Subcutaneous abdominal adipose tissue (tissue), 5 donors: ENCODE measurements around the gene ACTN4.
"Not testable (repeated sequence)": the region's sequence is repeated elsewhere in the genome, so short reads cannot be mapped to it uniquely, and the experiment has no call there.

ENCODE experiments used
- H3K27ac ChIP-seq: one replicate; pipeline ENCODE4 v1.7.0; 2013; ENCODE audit warnings: low read depth, mild to moderate bottlenecking, inconsistent platforms, low read length, moderate library complexity
- H3K27me3 ChIP-seq, 5 donors: one replicate each; pipeline ENCODE4 v1.7.0; 2013; ENCODE audit warnings: low read length in 5 of 5, inconsistent platforms in 1 of 5; ENCODE audit not compliant: control insufficient read depth in 5 of 5, insufficient read depth in 4 of 5
- H3K36me3 ChIP-seq, 5 donors: one replicate each; pipeline ENCODE4 v1.7.0; 2013; ENCODE audit warnings: low read length in 5 of 5; ENCODE audit not compliant: control insufficient read depth in 5 of 5, insufficient read depth in 5 of 5
- H3K4me1 ChIP-seq, 5 donors: one replicate each; pipeline ENCODE4 v1.7.0; 2013; ENCODE audit warnings: low read length in 5 of 5, mild to moderate bottlenecking in 3 of 5, moderate library complexity in 1 of 5; ENCODE audit not compliant: control insufficient read depth in 5 of 5, insufficient read depth in 5 of 5
- H3K4me3 ChIP-seq, 5 donors: one replicate each; pipeline ENCODE4 v1.7.0; 2013; ENCODE audit warnings: low read length in 5 of 5, low read depth in 1 of 5
- H3K9ac ChIP-seq, 5 donors: one replicate each; pipeline ENCODE4 v1.7.0; 2013; ENCODE audit warnings: low read length in 5 of 5, mild to moderate bottlenecking in 4 of 5, moderate library complexity in 3 of 5
- H3K9me3 ChIP-seq, 5 donors: one replicate each; pipeline ENCODE4 v1.7.0; 2013; ENCODE audit warnings: low read length in 5 of 5; ENCODE audit not compliant: control insufficient read depth in 5 of 5
- donor health status: healthy.
- donor health status: healthy.
- donor health status: healthy.
- donor health status: healthy.
- donor health status: healthy.

Gene ACTN4

DNA sequence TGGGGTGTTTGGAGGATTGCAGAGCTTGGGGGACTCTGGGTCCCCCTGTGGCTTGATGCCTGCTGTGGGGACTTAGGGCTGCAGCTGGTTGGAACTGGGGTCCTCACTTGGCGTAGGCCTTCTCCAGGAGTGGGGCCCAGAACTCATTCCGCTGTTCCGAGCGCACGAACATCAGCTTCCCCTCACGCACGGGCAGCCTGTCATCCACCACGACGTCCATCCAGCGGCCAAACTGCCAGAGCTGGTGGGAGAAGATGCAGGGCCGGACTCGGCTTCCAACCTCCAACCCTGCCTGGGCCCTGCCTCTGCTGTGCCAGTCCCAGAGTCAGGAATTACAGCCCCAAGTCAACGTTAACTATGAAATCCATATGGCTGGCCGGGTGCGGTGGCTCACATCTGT, 94.2 kb downstream of the ACTN4 start:
- H3K27me3 ChIP-seq: no peaks in the 10 kb centered on the region
- H3K4me3 ChIP-seq: no peak overlapping the region
- H3K27ac ChIP-seq: no peak overlapping the region
- peaks cover 0 to under 1% (median 0%) of the 10 kb centered on the region in 5 donors for H3K4me1 ChIP-seq
- no peak overlapping the region for H3K9ac ChIP-seq
- H3K9me3 ChIP-seq: no peaks in the 10 kb centered on the region
- no peaks in the 10 kb centered on the region for H3K36me3 ChIP-seq

DNA sequence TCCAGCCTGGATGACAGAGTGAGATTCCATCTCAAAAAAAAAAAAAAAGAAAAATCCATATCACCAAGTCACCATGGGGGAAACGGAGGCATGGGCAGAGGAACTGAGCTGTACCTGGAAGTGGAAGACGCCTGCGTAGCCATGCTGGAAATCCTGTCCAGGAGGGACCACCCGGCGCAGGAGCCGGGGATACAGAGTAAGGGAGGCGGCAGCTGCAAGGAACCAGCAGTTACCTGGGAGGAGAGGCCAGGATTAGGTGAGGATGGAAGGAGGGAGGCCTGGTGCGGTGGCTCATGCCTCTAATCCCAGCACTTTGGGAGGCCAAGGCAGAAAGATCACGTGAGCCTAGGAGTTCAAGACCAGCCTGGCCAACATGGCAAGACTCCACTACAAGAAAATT, 94.8 kb downstream of the ACTN4 start:
- Histone ChIP-seq H3K27ac (no peak overlapping the region), H3K36me3 (no peaks in the 10 kb centered on the region), H3K9ac (no peak overlapping the region), H3K4me1 (no peaks in the 10 kb centered on the region), H3K9me3 (no peaks in the 10 kb centered on the region), H3K4me3 (no peak overlapping the region), H3K27me3 (no peaks in the 10 kb centered on the region)

DNA sequence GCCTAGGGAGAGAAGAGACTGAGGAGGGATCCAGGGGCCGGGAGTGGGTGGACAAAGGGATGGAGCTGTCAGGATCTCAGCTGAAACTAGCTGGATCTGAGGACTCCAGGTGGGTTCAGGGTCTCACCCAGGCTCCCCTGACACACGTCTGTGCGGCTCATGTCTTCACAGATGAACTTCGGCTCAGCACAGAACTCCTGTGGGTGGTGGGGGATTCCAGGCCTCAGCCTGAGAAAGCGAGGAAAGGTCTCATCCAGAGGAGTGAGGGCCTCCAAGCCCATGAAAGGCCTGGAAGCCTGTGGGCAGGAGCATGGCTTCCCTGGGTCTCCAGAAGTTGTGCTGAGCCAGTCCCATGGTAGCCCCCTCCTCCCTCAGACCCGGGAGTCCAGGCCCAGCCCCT, 95.5 kb downstream of the ACTN4 start:
- no peaks in the 10 kb centered on the region for H3K4me1 ChIP-seq
- H3K4me3 ChIP-seq: no peak overlapping the region
- H3K27me3 ChIP-seq: no peaks in the 10 kb centered on the region
- no peak overlapping the region for H3K27ac ChIP-seq
- H3K9ac ChIP-seq: no peak overlapping the region
- H3K36me3 ChIP-seq: no peaks in the 10 kb centered on the region
- no peaks in the 10 kb centered on the region for H3K9me3 ChIP-seq

GRCh38 chr19:38743394-38744297, 96.2 kb downstream of the ACTN4 start:
- no peaks in the 10 kb centered on the region for H3K27me3 ChIP-seq
- no peaks in the 10 kb centered on the region for H3K36me3 ChIP-seq
- no peaks in the 10 kb centered on the region for H3K9me3 ChIP-seq
- H3K9ac ChIP-seq: no peak overlapping the region
- no peaks in the 10 kb centered on the region for H3K4me1 ChIP-seq
- H3K27ac ChIP-seq: no peak overlapping the region
- H3K4me3 ChIP-seq: no peak overlapping the region

GRCh38 chr19:38744298-38744681, 96.8 kb downstream of the ACTN4 start, which contains the start of gene CAPN12:
Gene CAPN12 (minus strand): TSS chr19:38744474. CDS start chr19:38744165, 309 bp downstream.
- H3K4me3 ChIP-seq: no peak within 1 kb of the TSS
- no peaks in the 10 kb centered on the region for H3K27me3 ChIP-seq
- no peaks in the 10 kb centered on the region for H3K36me3 ChIP-seq
- no peak within 1 kb of the TSS for H3K27ac ChIP-seq
- no peaks in the 10 kb centered on the region for H3K4me1 ChIP-seq
- no peaks in the 10 kb centered on the region for H3K9me3 ChIP-seq
- H3K9ac ChIP-seq: no peak within 1 kb of the TSS

- Histone ChIP-seq H3K27me3 (no peaks in the 10 kb centered on the region), H3K4me1 (no peaks in the 10 kb centered on the region), H3K27ac (no peak overlapping the region), H3K9ac (no peak overlapping the region), H3K36me3 (no peaks in the 10 kb centered on the region), H3K4me3 (no peak overlapping the region), H3K9me3 (no peaks in the 10 kb centered on the region)
Observed at GRCh38 chr19:38744874-38745273, 97.4 kb downstream of the ACTN4 start.

DNA sequence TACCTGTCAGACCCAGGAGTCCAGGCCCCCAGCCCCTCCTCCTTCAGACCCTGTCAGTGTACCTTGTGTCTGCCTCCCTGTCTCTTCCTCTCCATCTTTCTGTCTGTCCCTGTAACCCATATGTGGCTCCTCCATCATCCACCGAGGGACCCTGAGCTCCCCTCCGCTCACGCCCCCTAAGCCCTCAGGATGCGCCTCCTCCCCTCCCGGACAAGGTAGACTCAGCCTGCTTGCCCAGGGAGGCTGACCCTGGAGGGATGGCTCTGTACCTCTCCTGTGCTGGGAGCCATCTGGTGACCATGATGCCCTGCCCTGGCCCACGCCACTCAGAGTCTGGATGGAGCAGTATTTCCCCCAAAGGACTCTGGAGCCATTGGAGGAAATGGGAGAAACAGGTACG, 97.9 kb downstream of the ACTN4 start:
- H3K4me3 ChIP-seq: no peak overlapping the region
- H3K36me3 ChIP-seq: no peaks in the 10 kb centered on the region
- no peak overlapping the region for H3K9ac ChIP-seq
- H3K4me1 ChIP-seq: no peaks in the 10 kb centered on the region
- H3K9me3 ChIP-seq: no peaks in the 10 kb centered on the region
- H3K27me3 ChIP-seq: no peaks in the 10 kb centered on the region
- no peak overlapping the region for H3K27ac ChIP-seq

- H3K4me1 ChIP-seq, H3K9ac ChIP-seq: not testable (repeated sequence)
Observed at GRCh38 chr19:38753783-38754182, 106.3 kb downstream of the ACTN4 start.

DNA sequence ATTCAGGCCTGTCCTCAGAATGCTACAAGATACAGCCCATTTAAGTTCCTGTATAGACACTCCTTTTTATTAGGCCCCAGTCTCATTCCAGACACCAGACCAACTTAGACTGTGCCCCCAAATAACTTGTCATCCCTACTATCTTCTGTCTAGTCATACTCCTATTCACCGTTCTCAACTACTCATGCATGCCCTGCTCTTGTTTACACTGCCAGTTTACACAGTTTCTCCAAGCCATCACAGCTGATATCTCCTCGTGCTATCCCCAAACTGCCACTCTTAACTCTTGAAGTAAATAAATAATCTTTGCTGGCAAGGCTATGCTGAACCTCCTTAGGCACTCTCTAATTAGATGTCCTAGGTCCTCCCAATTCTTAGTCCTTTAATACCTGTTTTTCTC, 106.7 kb downstream of the ACTN4 start:
- H3K36me3 ChIP-seq, H3K4me1 ChIP-seq, H3K27me3 ChIP-seq, H3K4me3 ChIP-seq, H3K27ac ChIP-seq, H3K9me3 ChIP-seq, H3K9ac ChIP-seq: not testable (repeated sequence)

More at GRCh38 chr19:38753783-38754182, 106.3 kb downstream of the ACTN4 start:
- not testable (repeated sequence) for H3K27me3 ChIP-seq, H3K4me3 ChIP-seq, H3K9me3 ChIP-seq, H3K27ac ChIP-seq, H3K36me3 ChIP-seq

DNA sequence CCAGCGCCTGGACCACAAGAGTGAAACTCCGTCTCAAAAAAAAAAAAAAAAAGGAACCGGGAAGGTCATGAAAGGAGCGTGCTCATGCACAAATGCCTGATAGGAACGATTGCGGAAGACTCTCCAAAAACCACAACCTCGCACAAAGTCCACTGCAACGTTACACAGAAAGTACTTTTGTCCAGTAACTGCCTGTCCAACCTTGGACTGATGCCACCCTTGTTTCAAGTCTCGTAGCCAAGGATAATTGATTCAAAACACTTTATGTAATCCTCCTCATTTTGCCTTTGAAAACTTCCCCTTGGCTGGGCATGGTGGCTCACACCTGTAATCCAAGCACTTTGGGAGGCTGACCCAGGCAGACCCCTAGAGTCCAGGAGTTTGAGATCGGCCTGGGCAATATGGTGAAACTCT, 112.1 kb downstream of the ACTN4 start:
- H3K27me3 ChIP-seq: no peaks in the 10 kb centered on the region
- no peak overlapping the region for H3K4me3 ChIP-seq
- H3K9ac ChIP-seq: no peak overlapping the region
- H3K27ac ChIP-seq: no peak overlapping the region
- no peaks in the 10 kb centered on the region for H3K4me1 ChIP-seq
- H3K9me3 ChIP-seq: no peaks in the 10 kb centered on the region
- H3K36me3 ChIP-seq: no peaks in the 10 kb centered on the region
